IMR-90 (cell line): Measurements from ENCODE around the gene AFTPH. TPM values are rescaled to one million over a fixed set of nuclear protein-coding genes. Genes with fewer than 3 reads are reported as not detected.

Experiments
- ATAC-seq: fragments of 200-7000 bp; cut with Tn5 transposase; 2 replicates; pipeline ENCODE4 v1.9.1; 2020; ENCODE audit warnings: low read depth, mild to moderate bottlenecking, moderate library complexity
- BruUV-seq: library from RNA; stranded (reverse); fragments of 400-500 nt; replicated peaks from 2 replicates; lab custom pipeline; 2021; lab: Mats Ljungman, UMichigan
- CTCF ChIA-PET: fragments of 300-600 bp; formaldehyde crosslinking; extraction: SDS; loops from one replicate; lab custom pipeline; 2021; ENCODE audit warnings: antibody characterized with exemption; lab: Yijun Ruan, JAX
- POLR2A ChIA-PET: fragments of 300-600 bp; sonication (Branson Sonifier 250); formaldehyde crosslinking; loops from one replicate; lab custom pipeline; 2022; ENCODE audit warnings: antibody characterized with exemption; ENCODE audit not compliant: unreplicated experiment; lab: Charles Lee
- DNase-seq: peaks from one replicate; pipeline ENCODE4 v3.0.0; 2013
- H2AFZ ChIP-seq: replicated peaks from 2 replicates; pipeline ENCODE3; 2013; ENCODE audit warnings: low read length, mild to moderate bottlenecking; ENCODE audit not compliant: poor library complexity
- H2AK5ac ChIP-seq: 2 replicates; pipeline ENCODE4 v1.6.1; 2013; ENCODE audit warnings: low read depth, low read length, inconsistent platforms
- H2AK9ac ChIP-seq: replicated peaks from 2 replicates; pipeline ENCODE3; 2013; ENCODE audit warnings: mild to moderate bottlenecking, low read depth, low read length, moderate library complexity; ENCODE audit not compliant: poor library complexity
- H2BK120ac ChIP-seq: 2 replicates; pipeline ENCODE4 v1.6.1; 2013; ENCODE audit warnings: low read depth, low read length, inconsistent platforms
- H2BK15ac ChIP-seq: 3 replicates; pipeline ENCODE4 v1.6.1; 2013; ENCODE audit warnings: low read depth, low read length, inconsistent platforms
- H2BK20ac ChIP-seq: 2 replicates; pipeline ENCODE4 v1.6.1; 2013; ENCODE audit warnings: low read depth, mild to moderate bottlenecking, inconsistent platforms, low read length, moderate library complexity
- H2BK5ac ChIP-seq: 2 replicates; pipeline ENCODE4 v1.6.1; 2013; ENCODE audit warnings: mild to moderate bottlenecking, low read depth, low read length, inconsistent platforms; ENCODE audit not compliant: poor library complexity, severe bottlenecking
- H3K14ac ChIP-seq: replicated peaks from 2 replicates; pipeline ENCODE4 v1.6.1; 2013; ENCODE audit warnings: low read depth, low read length, inconsistent platforms
- H3K18ac ChIP-seq: 2 replicates; pipeline ENCODE4 v1.6.1; 2013; ENCODE audit warnings: low read depth, low read length, control low read depth
- H3K23ac ChIP-seq: 2 replicates; pipeline ENCODE4 v1.6.1; 2013; ENCODE audit warnings: low read depth, low read length, inconsistent platforms
- H3K27ac ChIP-seq: 2 replicates; pipeline ENCODE4 v1.5.1; 2013; ENCODE audit warnings: mild to moderate bottlenecking, control low read depth, low read length; ENCODE audit not compliant: insufficient read depth
- H3K27me3 ChIP-seq: 2 replicates; pipeline ENCODE4 v1.6.1; 2013; ENCODE audit warnings: low read length; ENCODE audit not compliant: control insufficient read depth, insufficient read depth
- H3K36me3 ChIP-seq: 2 replicates; pipeline ENCODE4 v1.6.1; 2013; ENCODE audit warnings: low read length, mixed read lengths; ENCODE audit not compliant: control insufficient read depth, insufficient read depth
- H3K4ac ChIP-seq: 2 replicates; pipeline ENCODE4 v1.6.1; 2013; ENCODE audit warnings: low read depth, low read length, inconsistent platforms
- H3K4me1 ChIP-seq: 2 replicates; pipeline ENCODE4 v1.6.1; 2013; ENCODE audit warnings: low read length, mixed read lengths; ENCODE audit not compliant: control insufficient read depth, insufficient read depth
- H3K4me2 ChIP-seq: 2 replicates; pipeline ENCODE4 v1.6.1; 2013; ENCODE audit warnings: low read depth, mild to moderate bottlenecking, control low read depth, low read length, moderate library complexity
- H3K4me3 ChIP-seq: 2 replicates; pipeline ENCODE4 v1.5.1; 2013; ENCODE audit warnings: low read depth, mild to moderate bottlenecking, control low read depth, low read length, moderate library complexity; ENCODE audit not compliant: insufficient read depth
- H3K56ac ChIP-seq: 2 replicates; pipeline ENCODE4 v1.6.1; 2013; ENCODE audit warnings: low read length, inconsistent platforms; ENCODE audit not compliant: insufficient read depth; ENCODE audit errors: extremely low read depth
- H3K79me1 ChIP-seq, 2 experiments: 2 replicates each; pipeline ENCODE4 v1.6.1; 2013; ENCODE audit warnings: low read length in 2 of 2, inconsistent platforms in 1 of 2, low read depth in 1 of 2
- H3K9ac ChIP-seq: 2 replicates; pipeline ENCODE4 v1.6.1; 2013; ENCODE audit warnings: low read depth, low read length, control low read depth
- H3K9me1 ChIP-seq: 2 replicates; pipeline ENCODE4 v1.6.1; 2013; ENCODE audit warnings: low read length, inconsistent platforms; ENCODE audit not compliant: insufficient read depth
- H3K9me3 ChIP-seq: 2 replicates; pipeline ENCODE4 v1.6.1; 2013; ENCODE audit warnings: low read length; ENCODE audit not compliant: control insufficient read depth, insufficient read depth
- H4K20me1 ChIP-seq: 2 replicates; pipeline ENCODE4 v1.6.1; 2013; ENCODE audit warnings: low read length, inconsistent platforms; ENCODE audit not compliant: insufficient read depth
- H4K5ac ChIP-seq: 2 replicates; pipeline ENCODE4 v1.6.1; 2013; ENCODE audit warnings: mild to moderate bottlenecking, low read depth, low read length, control low read depth
- H4K8ac ChIP-seq, 2 experiments: 2 replicates each; pipeline ENCODE4 v1.6.1; 2013; ENCODE audit warnings: low read depth in 2 of 2, low read length in 2 of 2, control low read depth in 1 of 2, inconsistent platforms in 1 of 2
- H4K91ac ChIP-seq: 2 replicates; pipeline ENCODE4 v1.6.1; 2013; ENCODE audit warnings: low read depth, low read length, inconsistent platforms; ENCODE audit not compliant: insufficient read depth
- CEBPB ChIP-seq: IDR thresholded peaks from 2 replicates; pipeline ENCODE4 v1.6.1; 2012; ENCODE audit warnings: low read depth, low read length, improper control_type of control experiment
- CHD1 ChIP-seq: IDR thresholded peaks from 2 replicates; pipeline ENCODE4 v1.6.1; 2012; ENCODE audit warnings: low read depth, low read length, improper control_type of control experiment
- MAFK ChIP-seq: IDR thresholded peaks from 2 replicates; pipeline ENCODE4 v1.6.1; 2012; ENCODE audit warnings: low read depth, low read length, improper control_type of control experiment
- MAZ ChIP-seq: IDR thresholded peaks from 2 replicates; pipeline ENCODE4 v1.6.1; 2012; ENCODE audit warnings: low read depth, mild to moderate bottlenecking, low read length, improper control_type of control experiment, moderate library complexity, borderline replicate concordance
- MXI1 ChIP-seq: IDR thresholded peaks from 2 replicates; pipeline ENCODE4 v1.6.1; 2012; ENCODE audit warnings: low read depth, mild to moderate bottlenecking, low read length, moderate library complexity, borderline replicate concordance
- RAD21 ChIP-seq: IDR thresholded peaks from 2 replicates; pipeline ENCODE4 v1.6.1; 2012; ENCODE audit warnings: low read length, improper control_type of control experiment
- RCOR1 ChIP-seq: IDR thresholded peaks from 2 replicates; pipeline ENCODE4 v1.6.1; 2012; ENCODE audit warnings: mild to moderate bottlenecking, low read length, improper control_type of control experiment; ENCODE audit not compliant: insufficient replicate concordance
- SMC3 ChIP-seq: fragments of 150-350 bp; IDR thresholded peaks from 2 replicates; pipeline ENCODE4 v1.6.1; 2016; ENCODE audit warnings: low read depth, mild to moderate bottlenecking, antibody characterized with exemption, low read length, moderate library complexity
- WGBS, 2 experiments: methylation state at CpG; one replicate each; pipeline versions ENCODE4 v1.1.5 to v1.1.7; 2013; ENCODE audit warnings: missing lambda C conversion rate in 2 of 2; ENCODE audit not compliant: insufficient read length in 1 of 2; ENCODE audit errors: extremely low coverage in 2 of 2; 5-methylcytosine and 5-hydroxymethylcytosine counted together
- dilution Hi-C: fragments of 300-500 bp; cut with HindIII; formaldehyde crosslinking; loops from one replicate; pipeline ENCODE4 v1.14.3; 2018; ENCODE audit warnings: low sequenced_read_pairs; ENCODE audit not compliant: unreplicated experiment
- in situ Hi-C: fragments of 300-500 bp; cut with MboI; formaldehyde crosslinking; loops from 3 replicates; pipeline ENCODE4 v1.14.3; 2019; ENCODE audit warnings: low sequenced_read_pairs, inconsistent platforms, mixed read lengths
- intact Hi-C: fragments of 100-400 bp; cut with micrococcal nuclease; formaldehyde crosslinking; loops from 2 replicates; pipeline ENCODE4 v1.10.0; 2022
- polyA plus RNA-seq, 3 experiments: library from polyadenylated mRNA; depleted of rRNA; stranded (reverse); fragments of >200 nt; gene quantifications; 2 replicates each; pipeline ENCODE4 v1.2.3, GENCODE V29; 2012; ENCODE audit warnings: low replicate concordance in 1 of 3
- total RNA-seq: library from RNA; depleted of rRNA; stranded (reverse); fragments of >200 nt; gene quantifications from 2 replicates; pipeline ENCODE4 v1.2.3, GENCODE V29; 2012
- TF ChIP-seq, protein P1 (sequence below): conservative IDR thresholded peaks from 2 replicates; pipeline ENCODE4 v1.5.1; 2012; ENCODE audit warnings: mild to moderate bottlenecking, low read depth, low read length, improper control_type of control experiment

The AFTPH gene
- total and polyA plus RNA-seq, 2 of the 4 experiments (the other 2 are of a cell fraction), result 9.4 to 19.9 TPM

GRCh38 chr2:64522843-64523428 lies 1.2 kb upstream of the AFTPH start:
- H3K9ac ChIP-seq, result peak overlapping the region; percentile 9; the same call in 1 of the 2 replicates

More at GRCh38 chr2:64522843-64523428, 1.2 kb upstream of the AFTPH start:
- BruUV-seq, result no TSS peak
- Histone ChIP-seq H2BK20ac (no peak overlapping the region), H3K79me1 (peaks cover 13 to 17% of the 10 kb centered on the region in 2 experiments; a peak in 3 of 4 replicates), H3K4ac (no peak overlapping the region), H3K36me3 (no peaks in the 10 kb centered on the region), H3K4me1 (no peaks in the 10 kb centered on the region), H3K9me1 (no peaks in the 10 kb centered on the region), H3K4me3 (peak overlapping the region; percentile 87), H4K8ac (no peak overlapping the region), H3K27ac (no peak overlapping the region), H3K9me3 (no peaks in the 10 kb centered on the region), H2BK5ac (no peak overlapping the region), H4K20me1 (peaks cover 10% of the 10 kb centered on the region), H2BK15ac (no peak overlapping the region), H3K14ac (no peak overlapping the region), H3K56ac (no peak overlapping the region), H2BK120ac (no peak overlapping the region), H2AK9ac (no peak overlapping the region), H3K23ac (no peak overlapping the region), H3K18ac (no peak overlapping the region), H4K5ac (no peak overlapping the region), H2AFZ (peak overlapping the region; percentile 18), H4K91ac (no peak overlapping the region), H3K27me3 (peaks cover 11% of the 10 kb centered on the region), H2AK5ac (no peak overlapping the region), H3K4me2 (peak overlapping the region; percentile 100)
- TF ChIP-seq, protein P1, sequence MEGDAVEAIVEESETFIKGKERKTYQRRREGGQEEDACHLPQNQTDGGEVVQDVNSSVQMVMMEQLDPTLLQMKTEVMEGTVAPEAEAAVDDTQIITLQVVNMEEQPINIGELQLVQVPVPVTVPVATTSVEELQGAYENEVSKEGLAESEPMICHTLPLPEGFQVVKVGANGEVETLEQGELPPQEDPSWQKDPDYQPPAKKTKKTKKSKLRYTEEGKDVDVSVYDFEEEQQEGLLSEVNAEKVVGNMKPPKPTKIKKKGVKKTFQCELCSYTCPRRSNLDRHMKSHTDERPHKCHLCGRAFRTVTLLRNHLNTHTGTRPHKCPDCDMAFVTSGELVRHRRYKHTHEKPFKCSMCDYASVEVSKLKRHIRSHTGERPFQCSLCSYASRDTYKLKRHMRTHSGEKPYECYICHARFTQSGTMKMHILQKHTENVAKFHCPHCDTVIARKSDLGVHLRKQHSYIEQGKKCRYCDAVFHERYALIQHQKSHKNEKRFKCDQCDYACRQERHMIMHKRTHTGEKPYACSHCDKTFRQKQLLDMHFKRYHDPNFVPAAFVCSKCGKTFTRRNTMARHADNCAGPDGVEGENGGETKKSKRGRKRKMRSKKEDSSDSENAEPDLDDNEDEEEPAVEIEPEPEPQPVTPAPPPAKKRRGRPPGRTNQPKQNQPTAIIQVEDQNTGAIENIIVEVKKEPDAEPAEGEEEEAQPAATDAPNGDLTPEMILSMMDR, result peak; percentile 88
- TF ChIP-seq MAZ (no peak), MXI1 (no peak), MAFK (peak; percentile 74), RCOR1 (no peak), RAD21 (peak; percentile 72), SMC3 (peak; percentile 75), CEBPB (no peak; the same call in 1 of the 2 replicates), CHD1 (no peak)
- POLR2A ChIA-PET, result interaction anchor here (0.6 to 0.7 kb wide), 2 partner anchors 113 to 437 kb away, joined by 3 to 4 read pairs; no protein-coding TSS in a partner anchor
- WGBS, 2 experiments, result 20% methylated on average over 1 of the region's 16 CpGs; no CpG with 5 or more reads in 1 of the 2 experiments
- CTCF ChIA-PET, result interaction anchor here (0.6 to 1.9 kb wide), 12 partner anchors 9 to 920 kb away, joined by 3 to 7 read pairs (median 4); no protein-coding TSS in a partner anchor
- dilution Hi-C loops, result no loop called here
- intact Hi-C loops, result loop anchor here (1.0 to 5.0 kb wide), 3 partner anchors 192 to 1049 kb away; no protein-coding TSS in a partner anchor
- in situ Hi-C loops, result loop anchor here (10.0 kb wide), 1 partner anchor 352 kb away; no protein-coding TSS in a partner anchor
- DNase-seq (peak; percentile 87), ATAC-seq (peak; percentile 5; the same call in 1 of the 2 replicates)
